Cardiac fibroblast (primary cell): ENCODE measurements around the gene ZNF41.
"Not testable (repeated sequence)": the region's sequence is repeated elsewhere in the genome, so short reads cannot be mapped to it uniquely, and the experiment has no call there.

Experiments used
- DNase-seq, 2 donors: peaks; one replicate each; pipeline versions ENCODE4 v3.0.0 to v3.0.0-alpha.2; 2010; ENCODE audit warnings: low read depth in 2 of 2
- H3K4me3 ChIP-seq, 2 donors: replicated peaks in 1 of 2; 1 replicate in 1 of 2; 2 replicates in 1 of 2; pipeline ENCODE4 v1.5.1; 2011; ENCODE audit warnings: low read depth in 2 of 2, low read length in 2 of 2, mild to moderate bottlenecking in 2 of 2, moderate library complexity in 1 of 2
- TF ChIP-seq, protein P1 (sequence below): IDR thresholded peaks from one replicate; pipeline ENCODE4 v1.5.1; 2011; ENCODE audit warnings: low read depth, mild to moderate bottlenecking, low read length, inconsistent platforms

ZNF41 gene

DNA sequence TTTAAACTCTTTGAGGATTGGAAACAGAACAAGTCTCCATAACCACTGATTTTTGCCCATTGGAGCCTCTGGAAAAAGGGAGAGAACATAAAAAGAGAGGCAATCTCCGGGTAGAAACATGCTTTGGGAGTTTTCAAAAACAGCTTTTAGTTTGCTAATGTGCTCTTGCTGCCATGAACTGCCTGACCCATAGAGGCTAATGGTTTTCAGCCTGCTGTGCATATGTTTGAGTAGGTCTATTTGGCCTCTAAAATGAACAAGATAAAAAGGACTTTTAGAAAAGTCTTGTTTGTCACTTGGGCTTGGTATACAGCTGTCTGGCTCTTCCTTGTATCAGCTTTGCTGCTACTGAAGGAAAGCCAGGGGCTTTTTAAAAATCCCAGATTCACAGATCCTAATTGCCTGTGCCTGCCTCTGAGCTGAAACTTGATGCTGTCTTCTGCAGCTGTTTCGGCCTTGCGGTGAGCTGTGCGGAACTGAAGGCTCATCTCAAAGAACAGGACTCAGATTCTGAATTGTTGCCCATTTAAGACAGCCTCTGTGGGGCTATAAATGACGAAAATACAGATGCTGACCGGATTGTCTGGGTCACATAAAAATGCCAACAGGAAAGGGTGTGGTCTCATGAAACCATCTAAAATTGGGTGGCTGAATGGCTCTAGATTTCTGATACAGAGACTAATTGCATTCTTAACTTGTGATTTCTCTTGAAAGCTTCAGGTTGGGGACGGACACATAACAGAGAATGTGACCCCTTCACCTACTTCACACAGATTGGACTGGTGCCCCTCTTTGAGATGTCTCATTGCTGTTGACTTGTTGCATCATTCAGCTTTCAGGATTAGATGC, 18.4 kb upstream of the ZNF41 start:
- TF ChIP-seq, protein P1, sequence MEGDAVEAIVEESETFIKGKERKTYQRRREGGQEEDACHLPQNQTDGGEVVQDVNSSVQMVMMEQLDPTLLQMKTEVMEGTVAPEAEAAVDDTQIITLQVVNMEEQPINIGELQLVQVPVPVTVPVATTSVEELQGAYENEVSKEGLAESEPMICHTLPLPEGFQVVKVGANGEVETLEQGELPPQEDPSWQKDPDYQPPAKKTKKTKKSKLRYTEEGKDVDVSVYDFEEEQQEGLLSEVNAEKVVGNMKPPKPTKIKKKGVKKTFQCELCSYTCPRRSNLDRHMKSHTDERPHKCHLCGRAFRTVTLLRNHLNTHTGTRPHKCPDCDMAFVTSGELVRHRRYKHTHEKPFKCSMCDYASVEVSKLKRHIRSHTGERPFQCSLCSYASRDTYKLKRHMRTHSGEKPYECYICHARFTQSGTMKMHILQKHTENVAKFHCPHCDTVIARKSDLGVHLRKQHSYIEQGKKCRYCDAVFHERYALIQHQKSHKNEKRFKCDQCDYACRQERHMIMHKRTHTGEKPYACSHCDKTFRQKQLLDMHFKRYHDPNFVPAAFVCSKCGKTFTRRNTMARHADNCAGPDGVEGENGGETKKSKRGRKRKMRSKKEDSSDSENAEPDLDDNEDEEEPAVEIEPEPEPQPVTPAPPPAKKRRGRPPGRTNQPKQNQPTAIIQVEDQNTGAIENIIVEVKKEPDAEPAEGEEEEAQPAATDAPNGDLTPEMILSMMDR, result no peak
- no peak overlapping the region for H3K4me3 ChIP-seq
- peak; percentile 54 to 68 for DNase-seq

DNA sequence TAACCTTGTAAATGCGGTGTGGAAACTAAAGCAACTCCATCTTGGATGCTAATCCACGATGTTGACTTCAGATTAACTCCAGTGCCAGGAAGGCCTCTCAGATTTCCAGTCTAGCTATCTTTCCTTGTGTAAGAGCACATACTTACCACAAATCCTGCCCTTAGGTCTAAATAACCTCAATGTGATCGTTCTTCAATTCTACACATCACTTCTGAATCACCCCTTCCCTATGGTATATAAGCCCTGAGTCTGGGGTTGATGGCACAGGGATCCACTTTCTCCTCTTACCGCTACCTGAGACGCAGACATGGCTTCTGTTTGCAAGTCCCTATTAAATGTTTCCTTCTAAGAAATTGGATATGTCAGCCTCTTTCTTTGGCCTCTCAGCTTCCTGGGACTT, 17.5 kb upstream of the ZNF41 start:
- H3K4me3 ChIP-seq, result no peak overlapping the region
- DNase-seq, result no peak
- TF ChIP-seq, protein P1, result no peak

GRCh38 chrX:47499293-47499692, 16.3 kb upstream of the ZNF41 start:
- no peak for DNase-seq
- TF ChIP-seq, protein P1, result no peak

DNA sequence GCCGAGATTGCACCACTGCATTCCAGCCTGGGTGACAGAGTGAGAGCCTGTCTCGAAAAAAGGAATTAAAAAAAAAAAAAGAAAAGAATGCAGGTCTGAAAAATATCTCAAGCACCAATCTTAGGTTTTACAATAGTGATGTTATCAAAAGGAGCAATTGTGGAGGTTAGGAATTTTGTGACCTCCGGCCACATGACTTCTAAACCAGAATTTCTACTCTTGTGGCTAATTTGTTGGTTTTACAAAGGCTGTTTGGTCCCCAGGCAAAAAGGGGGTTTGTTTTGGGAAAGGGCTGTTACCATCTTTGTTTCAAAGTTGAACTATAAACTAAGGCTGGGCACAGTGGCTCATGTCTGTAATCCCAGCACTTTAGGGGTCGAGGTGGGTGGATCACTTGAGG, 15.4 kb upstream of the ZNF41 start:
- no peak for DNase-seq
- no peak overlapping the region for H3K4me3 ChIP-seq
- TF ChIP-seq, protein P1, result no peak

More at GRCh38 chrX:47499293-47499692, 16.3 kb upstream of the ZNF41 start:
- no peak overlapping the region for H3K4me3 ChIP-seq

- H3K4me3 ChIP-seq, result no peak overlapping the region
- TF ChIP-seq, protein P1, result peak; percentile 45
- peak; percentile 57 to 67 for DNase-seq
These were observed 14.4 kb upstream of the ZNF41 start for GRCh38 chrX:47497271-47497888.

DNA sequence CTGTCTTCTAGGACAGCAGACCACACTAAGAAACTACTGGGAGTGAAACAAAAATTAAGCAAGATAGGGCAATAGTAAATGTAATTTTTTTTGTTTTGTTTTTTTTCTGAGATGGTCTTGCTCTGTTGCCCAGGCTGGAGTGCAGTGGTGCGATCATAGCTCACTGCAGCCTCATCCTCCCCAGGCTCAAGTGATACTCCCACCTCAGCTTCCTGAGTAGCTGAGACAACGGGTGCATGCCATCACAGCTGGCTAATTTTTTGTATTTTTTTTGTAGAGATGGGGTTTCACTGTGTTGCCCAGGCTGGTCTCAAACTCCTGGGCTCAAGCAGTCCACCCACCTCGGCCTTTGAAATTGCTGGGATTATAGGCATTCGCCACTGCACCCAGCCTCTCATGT, 9.1 kb upstream of the ZNF41 start:
- not testable (repeated sequence) for H3K4me3 ChIP-seq, DNase-seq

DNA sequence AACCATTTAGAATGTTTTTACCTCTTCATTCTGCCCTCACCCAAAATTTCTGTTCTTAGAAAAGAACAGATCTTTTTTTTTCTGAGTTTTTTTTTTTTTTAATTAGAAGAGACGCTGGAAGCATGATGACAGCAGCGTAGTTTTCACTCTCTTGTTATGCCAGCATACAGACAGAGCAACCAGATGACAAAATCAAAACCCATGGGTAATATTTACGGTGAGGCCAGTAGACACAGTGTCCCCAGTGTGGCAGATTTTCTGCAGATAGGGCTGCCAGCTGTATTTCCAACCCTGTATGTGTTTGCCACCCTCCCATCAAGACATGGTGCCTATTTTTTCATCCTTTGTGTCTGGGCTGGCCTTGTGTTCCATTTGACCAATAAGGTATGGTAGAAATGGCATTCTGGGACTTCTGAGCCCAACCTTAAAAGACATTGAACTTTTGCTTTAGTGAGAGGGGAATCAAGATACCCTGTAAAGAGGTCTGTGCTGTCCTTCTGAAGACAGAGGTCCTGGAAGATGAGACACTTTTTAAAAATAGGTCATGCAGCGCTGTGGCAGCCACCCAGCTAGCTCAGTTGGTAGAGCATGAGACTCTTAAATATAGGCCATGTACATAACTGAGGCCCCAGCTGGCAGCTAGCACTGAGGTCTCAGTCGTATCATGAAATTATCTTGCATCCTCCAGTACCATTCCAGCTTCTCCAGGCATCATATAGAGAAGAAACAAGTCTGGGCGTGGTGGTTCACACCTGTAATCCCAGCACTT, 6.7 kb upstream of the ZNF41 start:
- no peak for DNase-seq
- TF ChIP-seq, protein P1, result no peak
- no peak overlapping the region for H3K4me3 ChIP-seq
